GM19467 (cell line): ENCODE results near the gene GPR84.
"Not testable (repeated sequence)": the region's sequence is repeated elsewhere in the genome, so short reads cannot be mapped to it uniquely, and the experiment has no call there.

Experiments used
- ATAC-seq: cut with Tn5 transposase; IDR thresholded peaks from one replicate; pipeline ENCODE4 v1.9.1; 2021; ENCODE audit warnings: mild to moderate bottlenecking, moderate library complexity; ENCODE audit not compliant: unreplicated experiment

GPR84 gene

DNA sequence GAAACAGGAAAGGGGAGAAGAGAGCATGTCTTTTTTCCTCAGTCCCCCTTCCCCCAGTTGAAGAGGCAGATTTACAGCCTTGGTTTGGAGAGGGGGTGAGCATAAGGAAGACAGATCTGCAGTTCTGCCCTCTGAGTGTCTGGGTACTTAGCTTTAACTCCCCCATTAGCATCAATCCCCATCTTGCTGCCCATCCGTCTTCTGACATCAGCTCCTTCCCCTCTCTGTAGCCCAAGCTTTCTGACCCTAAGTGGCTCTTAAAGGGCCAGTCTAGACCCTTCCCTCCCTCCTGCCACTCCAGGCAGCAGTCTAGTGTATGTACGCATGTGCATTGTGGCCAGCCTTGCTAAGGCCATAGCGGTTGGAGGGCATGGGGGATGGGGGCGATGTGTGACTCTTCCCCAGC is 7.3 kb downstream of the GPR84 start:
- no peak for ATAC-seq

DNA sequence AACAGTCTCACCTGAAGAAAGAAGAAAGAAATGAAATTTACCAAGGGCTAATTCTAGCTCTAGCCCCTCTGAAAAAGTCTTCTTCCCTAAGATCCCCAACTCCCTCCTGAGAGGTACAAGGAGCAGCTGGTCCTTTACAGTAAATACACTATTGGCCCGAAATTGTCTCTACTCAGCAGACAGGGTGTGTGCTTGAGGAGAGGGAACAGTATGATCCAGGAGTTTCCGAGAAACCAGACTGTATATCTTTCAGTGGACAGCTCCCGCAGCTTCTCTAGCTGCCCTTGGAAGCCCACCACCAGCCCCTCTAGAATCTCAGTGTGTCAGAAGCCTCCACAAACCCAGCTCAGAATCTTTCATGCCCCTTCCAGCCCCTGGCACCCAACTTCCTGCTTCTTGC is 8.1 kb downstream of the GPR84 start:
- ATAC-seq: no peak

DNA sequence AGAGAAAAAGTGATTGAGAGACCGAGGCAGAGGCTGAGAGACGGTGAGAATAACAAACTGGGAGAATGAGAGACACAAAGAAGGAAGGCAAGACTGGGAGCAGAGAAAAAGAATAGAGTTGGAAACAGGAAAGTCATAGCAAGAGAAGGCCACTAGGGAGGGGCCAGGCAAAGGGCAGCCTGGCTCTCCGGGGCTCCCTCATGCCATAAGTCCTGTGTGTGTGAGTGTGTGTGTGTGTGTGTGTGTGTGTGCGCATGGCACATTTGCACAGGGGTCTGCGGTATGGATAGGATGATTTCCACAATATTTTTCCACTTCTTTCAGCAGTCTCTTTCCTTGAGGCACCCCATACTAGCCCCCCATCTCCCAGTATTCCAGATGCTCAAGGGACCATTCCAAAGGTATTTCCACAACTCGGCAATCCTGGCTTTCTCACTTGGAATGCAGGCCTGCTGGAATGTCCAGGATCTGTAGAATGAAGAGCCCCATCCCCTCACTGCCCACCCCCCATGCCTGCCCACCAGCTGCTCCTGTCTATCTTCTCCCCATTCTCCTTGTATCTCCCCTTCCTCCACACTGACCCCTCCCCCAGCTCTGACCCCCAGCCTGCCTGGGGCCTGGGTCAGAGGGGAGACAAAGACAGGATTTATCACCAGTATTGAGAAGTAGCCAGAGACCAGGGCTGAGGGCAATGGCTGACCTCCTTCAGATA is 9.0 kb downstream of the GPR84 start:
- ATAC-seq: no peak

DNA sequence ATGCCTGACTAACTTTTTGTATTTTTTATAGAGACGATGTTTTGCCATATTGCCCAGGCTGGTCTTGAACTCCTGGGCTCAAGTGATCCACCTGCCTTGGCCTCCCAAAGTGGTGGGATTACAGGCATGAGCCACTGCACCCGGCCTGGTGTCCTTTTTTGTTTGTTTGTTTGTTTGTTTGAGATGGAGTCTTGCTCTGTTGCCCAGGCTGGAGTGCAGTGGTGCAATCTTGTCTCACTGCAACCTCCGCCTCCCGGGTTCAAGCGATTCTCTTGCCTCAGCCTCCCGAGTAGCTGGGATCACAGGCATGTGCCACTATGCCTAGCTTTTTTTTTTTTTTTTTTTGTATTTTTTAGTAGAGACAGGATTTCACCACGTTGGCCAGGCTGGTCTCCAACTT is 10.0 kb downstream of the GPR84 start:
- ATAC-seq: not testable (repeated sequence)

DNA sequence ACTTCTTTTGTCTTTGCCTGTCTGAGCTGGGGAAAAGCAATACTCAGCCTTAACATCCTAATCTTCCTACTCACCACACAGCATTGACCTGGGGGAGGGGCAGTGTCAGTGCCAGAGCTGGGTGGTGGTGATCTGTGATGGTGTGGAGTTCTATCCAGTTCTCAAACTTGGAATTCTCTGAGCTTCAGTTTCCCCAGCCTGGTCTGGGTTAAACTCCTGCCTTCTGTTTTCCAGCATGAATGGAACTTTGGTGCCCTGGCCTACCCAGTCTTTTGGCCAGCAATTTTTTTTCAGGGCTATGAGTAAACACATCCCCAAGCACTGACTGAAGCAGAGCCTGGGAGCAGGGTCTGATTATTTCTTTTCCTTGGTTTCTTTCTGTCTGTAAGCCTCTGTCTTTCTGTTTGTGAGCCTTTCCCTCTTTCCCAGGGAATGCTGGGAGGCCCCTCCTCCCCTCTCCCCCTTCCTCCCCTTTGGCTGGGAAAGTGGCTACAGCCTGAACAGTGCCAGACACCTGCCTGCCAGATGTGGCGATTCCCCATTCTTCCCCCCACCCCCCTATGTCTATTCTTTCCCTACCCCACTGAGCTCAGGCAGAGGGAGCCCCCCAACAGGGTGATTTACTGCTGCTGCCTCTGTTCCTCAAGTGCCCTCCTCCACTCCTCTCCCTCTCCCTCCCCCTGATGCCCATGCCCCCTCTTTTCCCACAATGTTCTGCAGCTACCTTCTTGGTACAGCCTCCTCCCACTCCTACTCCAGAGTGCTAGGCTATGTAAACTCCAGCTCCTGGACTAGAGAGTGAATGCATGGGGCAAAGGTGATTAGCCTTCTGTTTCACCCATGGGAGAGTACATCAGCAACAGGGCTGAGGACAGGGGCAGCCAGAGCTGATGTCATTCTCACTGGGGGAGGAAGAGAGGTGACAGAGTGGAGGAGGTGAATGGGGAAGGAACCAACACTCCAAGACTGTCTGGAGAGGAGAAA is 11.1 kb downstream of the GPR84 start:
- no peak for ATAC-seq

DNA sequence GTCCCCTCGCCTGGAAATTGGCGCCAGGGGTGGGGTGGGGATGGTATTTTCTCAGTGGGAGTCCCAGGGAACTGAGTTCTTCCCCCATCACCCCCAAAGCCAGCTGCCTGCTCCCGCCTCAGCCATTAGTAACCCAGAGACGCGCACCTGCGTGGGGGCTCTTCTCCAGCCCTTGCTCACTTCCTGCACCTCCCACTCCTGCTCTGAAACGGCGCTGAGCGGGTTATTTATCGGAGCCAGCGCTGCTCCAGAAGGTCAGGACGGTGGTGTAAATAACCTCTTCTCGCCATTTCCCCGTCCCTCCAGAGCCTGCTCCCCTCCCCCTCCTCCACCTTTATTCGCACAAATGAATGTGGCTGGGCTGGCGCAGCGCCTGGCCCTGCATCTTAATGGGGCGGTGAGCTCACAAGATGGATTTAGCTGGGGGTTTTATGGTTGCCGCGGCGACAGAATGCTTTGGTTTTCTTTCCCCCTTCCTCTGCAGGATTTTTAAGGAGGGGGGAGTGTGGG is 12.2 kb downstream of the GPR84 start:
- ATAC-seq: no peak

DNA sequence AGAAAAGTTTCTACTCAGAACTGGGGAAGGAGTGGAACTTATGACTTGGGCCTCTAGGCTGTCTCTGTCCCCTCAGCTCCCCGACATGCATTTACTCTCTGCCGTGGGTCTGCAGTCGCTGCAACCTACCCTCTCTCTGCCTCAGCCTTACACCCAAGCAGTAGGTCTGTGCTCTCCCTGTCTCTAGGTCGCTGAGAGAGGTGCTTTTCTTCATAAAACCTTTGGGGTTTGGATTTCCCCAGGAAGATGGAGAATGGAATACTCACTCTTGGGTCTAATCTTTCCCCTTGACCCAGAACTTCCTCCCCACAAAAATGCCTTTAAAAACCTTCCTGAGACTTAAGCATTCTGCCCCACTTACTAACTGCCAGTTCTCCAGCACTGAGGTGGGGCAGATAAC is 12.9 kb downstream of the GPR84 start:
- ATAC-seq: no peak

DNA sequence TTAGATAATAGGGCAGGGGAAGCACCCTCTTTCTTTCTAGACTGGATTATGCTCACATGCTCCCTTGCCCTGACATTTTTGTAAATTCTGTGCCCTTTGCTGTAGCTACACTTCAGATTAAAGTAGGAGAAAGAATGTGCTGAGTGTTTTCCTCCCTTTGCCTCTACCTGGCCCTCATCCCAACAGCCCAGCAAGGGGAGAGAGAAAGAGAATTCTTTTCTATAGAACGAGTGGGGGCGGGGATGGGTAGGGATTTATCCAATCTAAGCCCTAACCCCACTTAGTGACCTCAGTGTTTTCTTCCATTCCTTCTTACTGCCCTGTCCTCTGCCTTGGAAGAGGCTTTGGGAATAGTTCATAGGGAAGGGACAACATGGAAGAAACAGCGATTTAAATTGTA is 13.5 kb downstream of the GPR84 start:
- no peak for ATAC-seq

DNA sequence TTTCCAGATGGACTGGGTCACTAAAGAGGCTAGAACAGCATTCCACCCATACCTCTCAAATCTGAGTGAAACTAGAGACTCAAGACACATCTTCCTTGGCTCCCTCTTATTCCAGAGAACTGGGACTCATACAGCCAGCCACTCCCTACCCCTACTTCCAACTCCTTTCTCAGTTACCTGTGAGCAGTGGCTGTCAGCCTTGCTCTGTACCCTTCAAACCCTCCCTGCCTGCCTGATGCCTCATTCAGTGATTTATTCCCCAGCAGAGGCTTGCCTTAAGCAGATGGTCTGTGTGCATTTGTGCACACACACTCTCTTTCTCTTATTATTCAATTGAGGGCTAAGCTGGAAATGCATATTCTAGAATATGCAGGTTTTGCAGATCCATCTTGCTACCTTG is 14.6 kb downstream of the GPR84 start:
- no peak for ATAC-seq

DNA sequence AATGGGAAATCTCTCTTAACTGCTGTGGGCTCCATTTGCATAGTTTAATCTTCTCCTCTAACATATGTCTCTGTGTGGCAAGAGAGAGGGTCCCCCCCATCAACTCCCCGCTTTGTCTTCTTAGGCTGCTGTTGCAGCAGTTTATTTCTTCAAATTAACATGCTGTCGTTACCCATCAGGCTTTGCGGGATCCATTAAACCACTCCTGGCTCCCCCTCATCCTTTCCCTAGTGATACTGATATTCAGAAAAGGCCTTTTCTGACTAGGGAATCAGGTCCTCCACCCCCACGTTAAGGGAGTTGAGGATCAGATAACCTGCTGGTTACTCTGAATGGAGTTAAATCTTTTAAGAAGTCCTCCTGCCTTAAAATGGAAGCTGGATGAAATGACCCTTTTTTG is 15.2 kb downstream of the GPR84 start:
- ATAC-seq: no peak

DNA sequence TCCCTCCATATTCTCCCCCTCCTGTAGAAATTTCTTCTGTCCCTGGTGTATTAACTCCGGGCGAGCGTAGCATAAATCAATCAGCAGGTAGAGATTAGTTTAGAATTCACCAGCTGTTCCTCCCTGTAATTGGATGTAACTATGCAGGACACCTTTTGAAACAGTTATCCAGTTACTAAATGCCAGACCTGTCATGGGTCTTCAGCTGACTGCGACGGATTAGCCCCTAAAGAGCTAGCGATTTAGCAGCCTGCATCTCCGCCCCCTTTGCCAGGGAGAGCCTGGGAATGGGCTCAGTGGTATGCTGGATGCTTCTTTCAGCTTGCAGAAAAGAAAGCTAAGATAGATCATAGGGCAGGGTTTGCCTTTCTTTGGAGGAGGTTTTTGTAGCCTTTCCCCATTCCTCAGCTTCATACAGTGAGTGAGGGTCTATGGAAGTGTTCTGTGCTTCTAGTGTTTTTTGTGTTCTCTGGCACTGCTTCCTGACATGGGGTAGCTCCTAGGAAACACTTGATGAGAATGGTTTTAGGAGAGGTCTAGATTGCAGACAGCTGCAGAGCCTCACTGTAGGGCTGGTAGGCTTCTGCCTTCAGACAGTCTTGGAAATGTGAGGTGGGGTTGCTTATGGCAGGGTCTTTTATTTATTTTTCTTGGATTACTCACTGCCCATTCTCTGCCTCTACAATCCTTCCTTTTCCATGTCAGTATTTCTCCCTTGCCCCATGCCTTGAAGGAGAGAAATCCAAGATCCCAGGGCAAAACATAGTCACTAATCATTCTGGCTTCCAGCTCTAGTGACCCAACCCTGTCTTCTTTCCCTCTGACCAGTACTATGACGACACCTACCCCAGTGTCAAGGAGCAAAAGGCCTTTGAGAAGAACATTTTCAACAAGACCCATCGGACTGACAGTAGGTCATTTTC is 22.6 kb downstream of the GPR84 start:
- ATAC-seq: no peak

DNA sequence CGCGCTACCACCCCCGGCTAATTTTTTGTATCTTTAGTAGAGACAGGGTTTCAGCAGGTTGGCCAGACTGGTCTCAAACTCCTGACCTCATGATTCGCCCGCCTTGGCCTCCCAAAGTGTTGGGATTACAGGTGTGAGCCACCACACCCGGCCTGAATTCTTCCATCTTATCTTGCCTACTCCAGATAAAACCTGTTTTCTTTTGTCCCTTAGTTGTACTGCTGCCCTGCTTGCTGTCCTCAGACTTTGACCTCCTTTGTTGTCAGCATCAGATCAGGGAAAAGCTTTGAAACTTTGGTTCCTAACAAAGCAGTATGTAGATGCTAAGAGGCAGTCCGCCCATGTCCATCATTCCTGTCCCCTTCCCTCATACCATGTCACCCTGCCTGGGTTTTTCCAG is 23.4 kb downstream of the GPR84 start:
- no peak for ATAC-seq

DNA sequence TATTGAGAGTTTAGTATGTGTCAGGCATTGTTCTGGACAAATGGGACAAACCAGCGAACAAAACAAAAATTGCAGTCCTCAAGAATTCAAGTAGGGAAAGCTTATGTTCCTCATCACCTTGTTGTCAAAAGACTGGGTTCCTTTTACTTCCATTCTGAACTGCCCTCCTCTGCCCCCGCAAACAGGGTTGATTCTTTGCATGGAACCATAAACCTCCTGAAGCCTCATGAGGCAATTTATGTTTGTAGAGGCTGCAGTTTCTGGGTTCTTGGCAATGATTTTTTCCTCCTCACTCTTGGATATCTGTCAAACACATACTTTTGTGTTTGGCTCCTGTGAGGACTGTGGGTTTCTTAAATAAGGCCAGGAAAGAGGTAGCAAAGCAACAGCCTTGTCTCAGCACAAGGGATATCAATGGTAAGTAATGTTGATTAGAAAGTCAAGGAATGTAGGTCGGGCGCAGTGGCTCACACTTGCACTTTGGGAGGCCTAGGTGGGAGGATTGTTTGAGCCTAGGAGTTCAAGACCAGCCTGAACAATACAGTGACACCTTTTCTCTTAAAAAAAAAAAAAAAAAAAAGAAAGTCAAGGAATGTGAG is 25.5 kb downstream of the GPR84 start:
- ATAC-seq: no peak

DNA sequence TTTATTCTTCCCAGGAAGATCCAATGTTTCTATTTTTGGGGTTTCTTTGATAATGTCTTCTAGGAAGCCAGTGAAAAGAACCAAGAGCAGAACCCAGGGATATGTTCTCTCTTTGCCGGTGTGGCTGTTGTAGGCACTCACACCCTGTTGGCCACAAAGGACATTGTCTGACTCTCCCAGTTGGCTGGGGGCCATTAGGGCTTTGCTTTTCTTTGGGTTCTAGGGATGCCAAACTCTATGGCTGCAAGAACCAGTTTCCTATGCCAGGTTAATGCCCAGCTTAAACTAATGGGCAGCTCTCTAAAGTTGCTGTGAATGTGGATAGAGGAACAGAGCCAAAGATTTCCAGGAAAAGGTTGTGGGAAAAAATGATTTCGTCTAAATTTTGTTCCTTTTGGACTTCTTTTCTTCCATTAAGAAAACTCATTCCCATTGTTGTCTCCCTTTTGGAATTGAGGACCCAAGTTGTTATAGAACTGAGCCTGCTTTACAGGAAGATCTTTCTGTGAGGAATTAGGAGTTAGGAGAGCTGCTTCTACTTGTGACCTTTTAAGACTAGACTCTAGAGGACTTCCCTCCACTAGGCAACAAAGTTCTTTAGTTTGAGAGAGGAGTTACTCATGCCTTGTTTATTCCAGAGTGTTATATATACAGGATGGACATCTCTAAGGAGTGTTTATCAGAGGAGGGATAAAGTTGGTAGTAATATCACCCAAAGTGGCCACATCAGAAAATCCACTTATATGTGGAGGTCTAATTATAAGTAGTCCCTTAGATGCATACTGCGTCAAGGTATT is 26.2 kb downstream of the GPR84 start:
- ATAC-seq: no peak

DNA sequence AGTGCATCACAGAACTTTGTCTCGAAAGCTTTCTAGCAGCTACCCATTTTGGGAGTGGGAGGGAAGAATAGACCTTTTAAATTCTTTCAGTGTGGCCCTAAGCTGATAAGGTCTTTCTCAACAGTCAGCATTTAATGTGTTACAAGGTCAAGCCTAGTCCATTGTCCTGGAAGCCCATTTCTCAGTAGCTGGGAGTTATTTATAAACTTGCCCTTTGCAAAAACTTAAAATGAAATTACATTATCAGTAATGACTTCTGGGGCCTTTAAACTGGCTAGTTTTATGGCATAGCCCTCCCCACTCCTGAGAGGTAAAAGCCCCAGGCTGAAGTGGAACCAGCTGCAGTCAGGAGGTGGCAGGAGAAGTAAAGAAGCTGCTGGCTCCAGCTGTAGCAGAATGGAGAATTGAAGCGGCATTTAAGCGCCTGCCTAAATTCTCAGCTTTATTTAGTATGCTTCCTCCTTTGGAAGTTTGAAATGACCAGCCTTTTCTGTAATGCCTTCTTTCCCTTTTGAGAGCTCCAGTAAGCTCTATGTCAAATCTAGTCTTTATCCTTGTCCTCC is 26.9 kb downstream of the GPR84 start:
- no peak for ATAC-seq

DNA sequence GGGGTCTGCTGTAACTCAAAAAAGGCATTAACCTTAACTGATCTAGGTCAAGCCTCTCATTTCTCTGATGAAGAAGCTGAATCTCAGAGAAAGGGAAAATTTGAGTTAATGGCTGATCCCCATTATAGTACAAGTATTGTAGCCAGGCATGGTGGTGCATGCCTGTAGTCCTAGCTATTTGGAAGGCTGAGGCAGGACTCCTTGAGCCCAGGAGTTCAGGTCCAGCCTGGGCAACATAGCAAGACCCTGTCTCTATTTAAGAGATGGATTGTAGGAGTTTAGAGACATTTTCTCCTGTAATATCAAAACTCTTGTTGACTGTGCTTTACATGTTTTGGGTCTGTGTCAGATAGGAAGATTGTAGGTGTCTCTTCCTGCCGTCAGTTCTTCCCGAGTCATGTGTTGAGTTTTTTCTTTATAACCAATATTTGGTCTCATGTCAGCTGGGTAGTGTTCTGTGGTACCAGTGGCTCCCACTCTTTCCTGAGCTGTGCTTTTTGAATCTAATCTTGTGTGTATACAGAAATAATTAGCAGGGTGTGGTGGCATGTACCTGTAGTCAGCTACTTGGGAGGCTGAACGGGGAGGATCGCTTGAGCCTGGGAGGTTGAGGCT is 30.8 kb downstream of the GPR84 start:
- ATAC-seq: no peak

DNA sequence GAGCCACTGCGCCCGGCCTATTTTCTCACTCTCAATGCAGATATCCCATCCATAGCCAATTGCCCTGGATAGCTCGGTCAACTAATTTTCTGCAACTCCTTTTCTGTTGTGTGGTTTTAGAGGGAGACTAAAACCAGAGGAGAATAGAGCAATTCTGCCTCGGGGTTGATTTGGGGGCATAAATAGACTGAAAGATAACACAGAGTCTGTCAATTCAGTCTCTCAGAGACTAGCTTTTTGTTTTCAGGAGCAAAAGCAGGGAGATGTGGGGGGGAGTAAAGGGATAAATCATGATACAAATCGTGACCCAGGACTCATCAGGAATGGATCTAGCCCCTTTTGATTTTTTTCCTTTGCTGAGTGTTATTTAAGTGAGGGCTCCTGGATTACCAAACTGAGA is 32.8 kb downstream of the GPR84 start:
- no peak for ATAC-seq

DNA sequence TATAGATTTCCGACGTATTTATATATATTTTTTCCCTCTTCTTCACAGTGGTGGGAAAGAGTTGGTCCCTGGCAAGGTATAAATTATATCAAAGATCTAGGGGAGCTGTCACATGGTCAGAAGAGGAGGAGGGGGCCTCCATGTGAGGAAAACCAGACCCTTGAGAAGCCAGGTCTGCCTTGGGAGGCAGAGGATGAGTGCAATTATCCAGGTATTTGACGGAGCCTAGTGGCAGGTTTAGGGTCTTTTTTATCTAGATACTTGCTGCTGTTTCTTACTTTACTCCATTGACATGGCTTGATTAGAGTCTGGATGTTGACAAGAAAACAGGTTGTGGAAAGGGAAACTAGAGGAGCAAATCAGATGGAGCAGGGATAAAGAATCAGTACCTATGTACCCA is 33.8 kb downstream of the GPR84 start:
- ATAC-seq: no peak

DNA sequence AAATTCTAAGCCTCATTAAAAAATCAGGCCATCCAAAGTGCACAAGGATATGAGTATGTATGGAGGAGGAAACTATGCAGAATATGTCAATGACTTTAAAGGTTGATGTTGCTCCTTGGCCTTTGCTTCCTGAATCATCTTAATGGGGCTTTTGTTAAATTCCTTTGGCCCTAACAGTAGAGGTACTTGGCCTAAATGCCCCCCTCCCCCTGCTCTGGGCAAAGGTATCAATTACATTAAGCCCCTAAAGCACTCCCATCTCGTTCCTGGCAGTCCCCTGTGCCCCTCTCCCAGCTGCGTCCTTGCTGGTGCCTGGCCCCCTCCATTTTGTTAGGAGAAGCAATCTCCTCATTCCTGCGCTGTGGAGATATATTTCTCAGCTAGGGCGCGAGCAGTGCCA is 34.5 kb downstream of the GPR84 start:
- no peak for ATAC-seq
